ENCODE data around the gene AKAP11. TPM values are rescaled to one million over a fixed set of nuclear protein-coding genes. Genes with fewer than 3 reads are reported as not detected.

AKAP11 gene
- total RNA-seq, 2 donors from 2014 or later = 20.8 to 36.1 TPM

GRCh38 chr13:42275506-42275905 lies 3.6 kb downstream of the AKAP11 start:
- no peak overlapping the region for H3K27ac ChIP-seq
- H3K9me3 ChIP-seq = no peaks in the 10 kb centered on the region
- H3K27me3 ChIP-seq (replicated peaks; ENCODE audit: insufficient read depth) = no peaks in the 10 kb centered on the region
- 98% methylated on average over 4 of the region's 4 CpGs for WGBS
- no peak overlapping the region for H3K4me3 ChIP-seq
- no peak for DNase-seq (ENCODE audit: low spot score)
- no peaks in the 10 kb centered on the region for H3K4me1 ChIP-seq (replicated peaks)
- intact Hi-C loops (cut with DNase I) = no loop called here
- no peak for TF ChIP-seq POLR2AphosphoS5 (IDR thresholded peaks at IDR 0.05)
- TF ChIP-seq POLR2A (IDR thresholded peaks at IDR 0.05) = no peak
- no peak for TF ChIP-seq CTCF (IDR thresholded peaks at IDR 0.05)
- no peaks in the 10 kb centered on the region for H3K36me3 ChIP-seq

DNA sequence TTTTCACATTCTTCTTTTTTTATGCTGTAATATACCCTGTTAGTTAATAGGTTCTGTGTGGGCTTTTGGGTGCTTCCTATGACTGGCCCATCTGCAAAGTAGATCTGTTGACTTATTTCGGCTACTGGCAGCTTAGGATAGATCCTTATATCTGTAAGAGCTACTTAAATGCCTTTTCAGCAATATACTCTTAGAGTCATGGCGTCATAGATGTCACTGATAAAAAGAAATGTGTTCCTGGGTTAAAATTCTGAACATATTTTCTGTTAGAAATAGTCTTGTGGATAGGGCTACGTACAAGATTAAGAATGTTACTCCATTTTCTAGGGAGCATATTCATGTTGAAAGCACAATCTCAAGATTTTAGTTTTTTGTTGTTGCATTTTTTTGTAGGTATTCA lies 4.7 kb downstream of the AKAP11 start:
- no peak for TF ChIP-seq POLR2A (IDR thresholded peaks at IDR 0.05)
- TF ChIP-seq POLR2AphosphoS5 (IDR thresholded peaks at IDR 0.05) = no peak
- no peak for TF ChIP-seq CTCF (IDR thresholded peaks at IDR 0.05)
- DNase-seq (ENCODE audit: low spot score) = no peak
- H3K4me1 ChIP-seq (replicated peaks) = no peaks in the 10 kb centered on the region
- no peaks in the 10 kb centered on the region for H3K9me3 ChIP-seq
- no peak overlapping the region for H3K4me3 ChIP-seq
- H3K27ac ChIP-seq = no peak overlapping the region
- 92% methylated on average over 3 of the region's 3 CpGs for WGBS
- intact Hi-C loops (cut with DNase I) = no loop called here
- no peaks in the 10 kb centered on the region for H3K27me3 ChIP-seq (replicated peaks; ENCODE audit: insufficient read depth)
- no peaks in the 10 kb centered on the region for H3K36me3 ChIP-seq

DNA sequence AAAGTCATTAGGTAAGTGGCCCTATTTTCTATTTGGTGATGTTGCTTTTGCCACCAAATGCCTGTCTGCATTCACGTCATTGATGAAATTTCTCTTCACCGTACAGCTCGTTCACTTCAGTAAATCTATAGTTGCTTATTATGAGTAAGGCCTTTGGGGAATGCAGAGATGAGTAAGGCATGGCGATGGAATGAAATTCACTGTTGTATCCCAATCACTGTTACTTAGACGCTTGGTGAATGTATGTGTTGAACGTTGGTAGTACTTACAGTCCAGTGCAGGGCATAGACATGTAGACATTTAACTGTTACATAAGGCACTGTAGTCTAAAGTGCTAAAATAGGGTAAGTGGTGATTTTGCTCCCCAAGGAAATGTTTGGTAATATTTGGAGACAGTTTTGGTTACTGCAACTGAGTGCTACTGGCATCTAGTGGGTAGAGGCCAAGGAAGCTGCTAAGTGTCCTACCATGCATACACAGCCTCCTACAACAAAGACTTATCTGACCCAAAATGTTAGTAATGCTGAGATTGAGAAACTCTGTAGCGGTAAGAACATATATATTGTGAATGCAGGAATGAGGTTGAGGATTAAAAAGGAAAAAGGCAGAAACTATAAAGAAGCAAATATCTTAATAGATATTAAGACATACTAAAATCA lies 5.8 kb downstream of the AKAP11 start:
- intact Hi-C loops (cut with DNase I) = no loop called here
- DNase-seq (ENCODE audit: low spot score) = no peak
- H3K27ac ChIP-seq = no peak overlapping the region
- H3K4me1 ChIP-seq (replicated peaks) = no peaks in the 10 kb centered on the region
- H3K27me3 ChIP-seq (replicated peaks; ENCODE audit: insufficient read depth) = no peaks in the 10 kb centered on the region
- no peak for TF ChIP-seq POLR2A (IDR thresholded peaks at IDR 0.05)
- no peak for TF ChIP-seq CTCF (IDR thresholded peaks at IDR 0.05)
- no peak for TF ChIP-seq POLR2AphosphoS5 (IDR thresholded peaks at IDR 0.05)
- 92% methylated on average over 7 of the region's 7 CpGs for WGBS
- H3K36me3 ChIP-seq = no peaks in the 10 kb centered on the region
- H3K4me3 ChIP-seq = no peak overlapping the region
- H3K9me3 ChIP-seq = no peaks in the 10 kb centered on the region

DNA sequence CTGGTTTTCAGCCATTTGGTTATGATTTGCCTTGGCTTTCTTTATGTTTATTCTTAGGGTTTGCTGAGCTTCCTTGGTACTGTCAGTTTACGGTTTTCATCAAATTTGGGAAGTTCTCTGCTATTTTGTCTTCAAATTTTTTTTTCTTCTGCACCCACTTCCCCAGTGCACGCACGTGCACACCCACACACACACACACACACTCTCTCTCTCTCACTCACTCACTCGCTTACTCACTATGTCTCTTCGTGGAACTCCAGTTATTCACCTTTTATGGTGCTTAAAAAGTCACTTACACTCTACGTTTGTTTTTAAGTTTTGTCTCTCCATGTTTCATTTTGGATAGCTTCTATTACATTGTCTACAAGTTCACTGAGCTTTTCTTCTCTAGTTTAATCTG lies 7.1 kb downstream of the AKAP11 start:
- intact Hi-C loops (cut with DNase I) = no loop called here
- TF ChIP-seq CTCF (IDR thresholded peaks at IDR 0.05) = no peak
- no peak for TF ChIP-seq POLR2AphosphoS5 (IDR thresholded peaks at IDR 0.05)
- TF ChIP-seq POLR2A (IDR thresholded peaks at IDR 0.05) = no peak
- no peaks in the 10 kb centered on the region for H3K9me3 ChIP-seq
- no peaks in the 10 kb centered on the region for H3K27me3 ChIP-seq (replicated peaks; ENCODE audit: insufficient read depth)
- H3K27ac ChIP-seq = no peak overlapping the region
- no peaks in the 10 kb centered on the region for H3K4me1 ChIP-seq (replicated peaks)
- WGBS = 81% methylated on average over 6 of the region's 6 CpGs
- H3K4me3 ChIP-seq = no peak overlapping the region
- DNase-seq (ENCODE audit: low spot score) = no peak
- H3K36me3 ChIP-seq = no peaks in the 10 kb centered on the region

DNA sequence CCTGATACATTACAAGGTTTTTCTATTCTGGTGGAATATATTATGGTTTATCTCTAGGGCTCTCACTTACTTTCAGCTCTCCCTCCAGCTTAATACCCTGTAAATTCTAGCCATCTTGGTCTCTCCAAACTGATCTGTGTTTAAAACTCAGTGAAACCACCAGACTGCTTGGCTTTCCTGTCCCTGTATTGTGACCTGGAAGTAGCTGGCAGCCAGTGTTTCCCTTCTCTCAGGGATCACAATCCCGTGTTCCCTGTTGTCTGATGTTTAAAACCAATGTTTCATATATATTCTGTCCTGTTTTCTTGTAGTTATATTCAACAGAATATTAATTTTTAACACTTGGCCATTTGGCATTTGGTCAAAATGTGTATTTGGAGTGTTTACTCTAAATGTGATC lies 8.0 kb downstream of the AKAP11 start:
- TF ChIP-seq POLR2AphosphoS5 (IDR thresholded peaks at IDR 0.05) = no peak
- no peak for TF ChIP-seq CTCF (IDR thresholded peaks at IDR 0.05)
- DNase-seq (ENCODE audit: low spot score) = no peak
- Histone ChIP-seq H3K36me3 (no peaks in the 10 kb centered on the region), H3K27ac (no peak overlapping the region), H3K4me1 (replicated peaks) (no peaks in the 10 kb centered on the region), H3K4me3 (no peak overlapping the region), H3K9me3 (no peaks in the 10 kb centered on the region), H3K27me3 (replicated peaks; ENCODE audit: insufficient read depth) (no peaks in the 10 kb centered on the region)
- intact Hi-C loops (cut with DNase I) = no loop called here
- 50% methylated on average over 1 of the region's 1 CpG for WGBS
